ENCODE results near the gene GRM8.

GRM8 gene

GRCh38 chr7:126403040-126403439 lies 849.7 kb downstream of the GRM8 start:
- H3K27me3 ChIP-seq (ENCODE audit: control insufficient read depth, insufficient read depth, low read length): no peaks in the 10 kb centered on the region
- H3K4me3 ChIP-seq (ENCODE audit: low read depth, low read length): no peak overlapping the region
- no peak overlapping the region for H3K9ac ChIP-seq (ENCODE audit: low read depth, low read length)
- no peaks in the 10 kb centered on the region for H3K36me3 ChIP-seq (ENCODE audit: control insufficient read depth, insufficient read depth, low read length)
- no peaks in the 10 kb centered on the region for H3K9me3 ChIP-seq (ENCODE audit: control insufficient read depth, insufficient read depth, low read length)
- H3K27ac ChIP-seq (ENCODE audit: low read depth, low read length): no peak overlapping the region
- H3K4me1 ChIP-seq (ENCODE audit: control insufficient read depth, insufficient read depth, low read length): no peaks in the 10 kb centered on the region

- Histone ChIP-seq H3K27me3 (ENCODE audit: control insufficient read depth, insufficient read depth, low read length) (no peaks in the 10 kb centered on the region), H3K27ac (ENCODE audit: low read depth, low read length) (no peak overlapping the region), H3K9ac (ENCODE audit: low read depth, low read length) (no peak overlapping the region), H3K4me3 (ENCODE audit: low read depth, low read length) (no peak overlapping the region), H3K4me1 (ENCODE audit: control insufficient read depth, insufficient read depth, low read length) (no peaks in the 10 kb centered on the region), H3K36me3 (ENCODE audit: control insufficient read depth, insufficient read depth, low read length) (no peaks in the 10 kb centered on the region), H3K9me3 (ENCODE audit: control insufficient read depth, insufficient read depth, low read length) (no peaks in the 10 kb centered on the region)
Measured at GRCh38 chr7:126401918-126402317, 850.8 kb downstream of the GRM8 start.

GRCh38 chr7:126398851-126399529 lies 853.8 kb downstream of the GRM8 start:
- no peaks in the 10 kb centered on the region for H3K9me3 ChIP-seq (ENCODE audit: control insufficient read depth, insufficient read depth, low read length)
- H3K4me3 ChIP-seq (ENCODE audit: low read depth, low read length): no peak overlapping the region
- no peaks in the 10 kb centered on the region for H3K36me3 ChIP-seq (ENCODE audit: control insufficient read depth, insufficient read depth, low read length)
- no peak overlapping the region for H3K27ac ChIP-seq (ENCODE audit: low read depth, low read length)
- H3K9ac ChIP-seq (ENCODE audit: low read depth, low read length): no peak overlapping the region
- H3K27me3 ChIP-seq (ENCODE audit: control insufficient read depth, insufficient read depth, low read length): no peaks in the 10 kb centered on the region
- H3K4me1 ChIP-seq (ENCODE audit: control insufficient read depth, insufficient read depth, low read length): 0 out of 2 replicates have a peak, but pooled peaks cover 3% of the 10 kb centered on the region

GRCh38 chr7:126398285-126398684 lies 854.5 kb downstream of the GRM8 start:
- H3K27ac ChIP-seq (ENCODE audit: low read depth, low read length): no peak overlapping the region
- H3K9ac ChIP-seq (ENCODE audit: low read depth, low read length): no peak overlapping the region
- no peaks in the 10 kb centered on the region for H3K36me3 ChIP-seq (ENCODE audit: control insufficient read depth, insufficient read depth, low read length)
- no peaks in the 10 kb centered on the region for H3K27me3 ChIP-seq (ENCODE audit: control insufficient read depth, insufficient read depth, low read length)
- H3K4me1 ChIP-seq (ENCODE audit: control insufficient read depth, insufficient read depth, low read length): 0 out of 2 replicates have a peak, but pooled peaks cover 3% of the 10 kb centered on the region
- H3K9me3 ChIP-seq (ENCODE audit: control insufficient read depth, insufficient read depth, low read length): no peaks in the 10 kb centered on the region
- H3K4me3 ChIP-seq (ENCODE audit: low read depth, low read length): no peak overlapping the region

GRCh38 chr7:126394406-126394805 lies 858.3 kb downstream of the GRM8 start:
- Histone ChIP-seq H3K9me3 (ENCODE audit: control insufficient read depth, insufficient read depth, low read length) (no peaks in the 10 kb centered on the region), H3K27ac (ENCODE audit: low read depth, low read length) (no peak overlapping the region), H3K36me3 (ENCODE audit: control insufficient read depth, insufficient read depth, low read length) (no peaks in the 10 kb centered on the region), H3K4me3 (ENCODE audit: low read depth, low read length) (no peak overlapping the region), H3K4me1 (ENCODE audit: control insufficient read depth, insufficient read depth, low read length) (0 out of 2 replicates have a peak, but pooled peaks cover 3% of the 10 kb centered on the region), H3K27me3 (ENCODE audit: control insufficient read depth, insufficient read depth, low read length) (no peaks in the 10 kb centered on the region), H3K9ac (ENCODE audit: low read depth, low read length) (no peak overlapping the region)

Data from HUES48 (cell line).